HG02870 (cell line): ENCODE data around the gene GNB2.

Source experiments
- ATAC-seq: cut with Tn5 transposase; IDR thresholded peaks from one replicate; pipeline ENCODE4 v1.9.1; 2021; ENCODE audit warnings: mild to moderate bottlenecking, moderate library complexity; ENCODE audit not compliant: unreplicated experiment

The GNB2 gene

GRCh38 chr7:100673302-100673941, at the start of gene GNB2:
GNB2 (plus strand) TSS chr7:100673740; CDS start chr7:100676266, 2,526 bp downstream.
- peak; percentile 66 for ATAC-seq

GRCh38 chr7:100623951-100624824, 49.4 kb upstream of the GNB2 start:
- ATAC-seq, result no peak

- no peak for ATAC-seq
These were observed 47.5 kb upstream of the GNB2 start for GRCh38 chr7:100626055-100626454.

- peak; percentile 80 for ATAC-seq
These were observed 46.9 kb upstream of the GNB2 start for GRCh38 chr7:100626530-100627237.

GRCh38 chr7:100627238-100627549, 46.3 kb upstream of the GNB2 start:
- ATAC-seq, result no peak

- no peak for ATAC-seq
These were observed 44.3 kb upstream of the GNB2 start for GRCh38 chr7:100629117-100629716.

- no peak for ATAC-seq
These were observed 43.5 kb upstream of the GNB2 start for GRCh38 chr7:100630066-100630465.

GRCh38 chr7:100632951-100633717, 40.4 kb upstream of the GNB2 start:
- no peak for ATAC-seq

GRCh38 chr7:100639995-100640516, 33.5 kb upstream of the GNB2 start:
- no peak for ATAC-seq

- ATAC-seq, result no peak
These were observed 32.8 kb upstream of the GNB2 start for GRCh38 chr7:100640517-100641440.

- ATAC-seq, result no peak
These were observed 32.1 kb upstream of the GNB2 start, which contains the start of gene TFR2 for GRCh38 chr7:100641463-100641859. TFR2 (minus strand) TSS chr7:100641552; CDS start chr7:100641509, 43 bp downstream.

- ATAC-seq, result no peak
These were observed 31.5 kb upstream of the GNB2 start for GRCh38 chr7:100641860-100642533.

- no peak for ATAC-seq
These were observed 31.0 kb upstream of the GNB2 start for GRCh38 chr7:100642534-100642907.

GRCh38 chr7:100649826-100650565, 23.5 kb upstream of the GNB2 start:
- no peak for ATAC-seq

GRCh38 chr7:100654908-100655831, 18.4 kb upstream of the GNB2 start:
- no peak for ATAC-seq

GRCh38 chr7:100655908-100656674, 17.4 kb upstream of the GNB2 start, which contains the start of gene ACTL6B:
ACTL6B (minus strand) TSS chr7:100656448; CDS start chr7:100656354, 94 bp downstream.
- ATAC-seq, result no peak
